Nephron (organoid): ENCODE results near the gene GRM5.
A peak's percentile ranks its signal among the peaks of the same experiment; 100 is the strongest.
"Not testable (repeated sequence)": the region's sequence is repeated elsewhere in the genome, so short reads cannot be mapped to it uniquely, and the experiment has no call there.

ENCODE experiments used
- H3K27ac Mint-ChIP-seq, 3 experiments: 2 replicates each; pipeline ENCODE4 v1.8.0; 2020; ENCODE audit warnings: mixed read lengths in 3 of 3, mild to moderate bottlenecking in 2 of 3, moderate library complexity in 1 of 3
- H3K27me3 Mint-ChIP-seq: 2 replicates; pipeline ENCODE4 v1.8.0; 2021; ENCODE audit warnings: low read depth, mild to moderate bottlenecking, moderate library complexity, mixed read lengths
- H3K36me3 Mint-ChIP-seq: 2 replicates; pipeline ENCODE4 v1.8.0; 2020; ENCODE audit warnings: low read depth, mixed read lengths
- H3K4me1 Mint-ChIP-seq: 2 replicates; pipeline ENCODE4 v1.8.0; 2020; ENCODE audit warnings: mixed read lengths
- H3K4me3 Mint-ChIP-seq, 3 experiments: 2 replicates each; pipeline ENCODE4 v1.8.0; 2020; ENCODE audit warnings: mild to moderate bottlenecking in 3 of 3, mixed read lengths in 3 of 3, moderate library complexity in 2 of 3
- H3K9me3 Mint-ChIP-seq: 2 replicates; pipeline ENCODE4 v1.8.0; 2020; ENCODE audit warnings: mixed read lengths
- TF ChIP-seq, protein P1 (sequence below), 3 experiments: fragments of 200-600 bp; sonication (generic); IDR thresholded peaks; one replicate each; pipeline ENCODE4 v1.5.0; 2021; ENCODE audit warnings: antibody characterized with exemption in 3 of 3; ENCODE audit not compliant: unreplicated experiment in 3 of 3

GRM5 gene

GRCh38 chr11:88537613-88538012 lies 528.2 kb downstream of the GRM5 start:
- peak overlapping the region in 2 of 3 experiments; percentile 22 to 84 for H3K27ac Mint-ChIP-seq
- no peaks in the 10 kb centered on the region for H3K9me3 Mint-ChIP-seq
- H3K36me3 Mint-ChIP-seq, result no peaks in the 10 kb centered on the region
- peaks cover 26% of the 10 kb centered on the region for H3K4me1 Mint-ChIP-seq
- TF ChIP-seq, protein P1, sequence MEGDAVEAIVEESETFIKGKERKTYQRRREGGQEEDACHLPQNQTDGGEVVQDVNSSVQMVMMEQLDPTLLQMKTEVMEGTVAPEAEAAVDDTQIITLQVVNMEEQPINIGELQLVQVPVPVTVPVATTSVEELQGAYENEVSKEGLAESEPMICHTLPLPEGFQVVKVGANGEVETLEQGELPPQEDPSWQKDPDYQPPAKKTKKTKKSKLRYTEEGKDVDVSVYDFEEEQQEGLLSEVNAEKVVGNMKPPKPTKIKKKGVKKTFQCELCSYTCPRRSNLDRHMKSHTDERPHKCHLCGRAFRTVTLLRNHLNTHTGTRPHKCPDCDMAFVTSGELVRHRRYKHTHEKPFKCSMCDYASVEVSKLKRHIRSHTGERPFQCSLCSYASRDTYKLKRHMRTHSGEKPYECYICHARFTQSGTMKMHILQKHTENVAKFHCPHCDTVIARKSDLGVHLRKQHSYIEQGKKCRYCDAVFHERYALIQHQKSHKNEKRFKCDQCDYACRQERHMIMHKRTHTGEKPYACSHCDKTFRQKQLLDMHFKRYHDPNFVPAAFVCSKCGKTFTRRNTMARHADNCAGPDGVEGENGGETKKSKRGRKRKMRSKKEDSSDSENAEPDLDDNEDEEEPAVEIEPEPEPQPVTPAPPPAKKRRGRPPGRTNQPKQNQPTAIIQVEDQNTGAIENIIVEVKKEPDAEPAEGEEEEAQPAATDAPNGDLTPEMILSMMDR (IDR thresholded peaks at IDR 0.05; ENCODE audit: unreplicated experiment in 3 of 3), result no peak
- H3K4me3 Mint-ChIP-seq, result no peak overlapping the region
- H3K27me3 Mint-ChIP-seq, result no peaks in the 10 kb centered on the region

- H3K4me3 Mint-ChIP-seq, result no peak overlapping the region
- no peaks in the 10 kb centered on the region for H3K36me3 Mint-ChIP-seq
- H3K4me1 Mint-ChIP-seq, result peaks cover 26% of the 10 kb centered on the region
- H3K9me3 Mint-ChIP-seq, result no peaks in the 10 kb centered on the region
- TF ChIP-seq, protein P1 (IDR thresholded peaks at IDR 0.05; ENCODE audit: unreplicated experiment in 3 of 3), result no peak
- peak overlapping the region; percentile 59 to 84 (median 73) for H3K27ac Mint-ChIP-seq
- no peaks in the 10 kb centered on the region for H3K27me3 Mint-ChIP-seq
Observed at GRCh38 chr11:88536616-88537265, 529.0 kb downstream of the GRM5 start.

GRCh38 chr11:88535916-88536547 lies 529.8 kb downstream of the GRM5 start:
- TF ChIP-seq, protein P1 (IDR thresholded peaks at IDR 0.05; ENCODE audit: unreplicated experiment in 3 of 3), result no peak
- Mint-ChIP-seq H3K4me3 (no peak overlapping the region), H3K27me3 (no peaks in the 10 kb centered on the region), H3K27ac (peak overlapping the region; percentile 59 to 84 (median 73)), H3K9me3 (no peaks in the 10 kb centered on the region), H3K4me1 (peaks cover 26% of the 10 kb centered on the region), H3K36me3 (no peaks in the 10 kb centered on the region)

GRCh38 chr11:88535266-88535665 lies 530.5 kb downstream of the GRM5 start:
- H3K27me3 Mint-ChIP-seq, result no peaks in the 10 kb centered on the region
- no peaks in the 10 kb centered on the region for H3K36me3 Mint-ChIP-seq
- H3K27ac Mint-ChIP-seq, result peak overlapping the region in 2 of 3 experiments; percentile 53 to 84
- H3K9me3 Mint-ChIP-seq, result no peaks in the 10 kb centered on the region
- TF ChIP-seq, protein P1 (IDR thresholded peaks at IDR 0.05; ENCODE audit: unreplicated experiment in 3 of 3), result no peak
- peaks cover 26% of the 10 kb centered on the region for H3K4me1 Mint-ChIP-seq
- H3K4me3 Mint-ChIP-seq, result no peak overlapping the region

DNA sequence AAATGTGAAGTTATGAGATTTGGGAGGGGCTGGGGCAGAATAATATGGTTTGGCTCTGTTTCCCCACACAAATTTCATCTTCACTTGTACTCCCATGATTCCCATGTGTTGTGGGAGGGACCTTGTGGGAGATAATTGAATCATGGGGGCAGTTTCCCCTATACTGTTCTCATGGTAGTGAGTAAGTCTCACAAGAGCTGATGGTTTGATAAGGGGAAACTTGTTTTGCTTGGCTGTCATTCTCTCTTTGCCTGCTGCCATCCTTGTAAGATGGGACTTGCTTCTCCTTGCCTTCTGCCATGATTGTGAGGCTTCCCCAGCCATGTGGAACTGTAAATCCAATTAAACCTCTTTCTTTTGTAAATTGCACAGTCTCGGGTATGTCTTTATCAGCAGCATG lies 531.1 kb downstream of the GRM5 start:
- peak overlapping the region in 1 of 3 experiments; percentile 53 for H3K27ac Mint-ChIP-seq
- not testable (repeated sequence) for H3K4me3 Mint-ChIP-seq

DNA sequence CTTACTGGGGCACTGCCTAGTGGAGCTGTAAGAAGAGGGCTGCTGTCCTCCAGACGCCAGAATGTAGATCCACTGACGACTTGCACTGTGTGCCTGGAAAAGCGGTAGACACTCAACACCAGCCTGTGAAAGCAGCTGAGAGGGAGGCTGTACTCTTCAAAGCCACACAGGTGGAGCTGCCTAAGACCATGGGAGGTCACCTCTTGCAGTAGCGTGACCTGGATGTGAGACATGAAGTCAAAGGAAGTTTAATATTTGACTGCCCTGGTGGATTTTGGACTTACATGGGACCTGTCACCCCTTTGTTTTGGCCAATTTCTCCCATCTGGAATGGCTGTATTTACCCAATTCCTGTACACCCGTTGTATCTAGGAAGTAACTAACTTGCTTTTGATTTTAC lies 531.6 kb downstream of the GRM5 start:
- Mint-ChIP-seq H3K27ac (no peak overlapping the region), H3K36me3 (no peaks in the 10 kb centered on the region), H3K27me3 (no peaks in the 10 kb centered on the region), H3K4me3 (no peak overlapping the region), H3K9me3 (no peaks in the 10 kb centered on the region), H3K4me1 (peaks cover 22% of the 10 kb centered on the region)
- TF ChIP-seq, protein P1 (IDR thresholded peaks at IDR 0.05; ENCODE audit: unreplicated experiment in 3 of 3), result no peak

More for the DNA sequence above, 531.1 kb downstream of the GRM5 start:
- H3K36me3 Mint-ChIP-seq, H3K9me3 Mint-ChIP-seq, H3K27me3 Mint-ChIP-seq: not testable (repeated sequence)
- peaks cover 24% of the 10 kb centered on the region for H3K4me1 Mint-ChIP-seq
